ENCODE results near the gene CYLD. TPM values are rescaled to one million over a fixed set of nuclear protein-coding genes. Genes with fewer than 3 reads are reported as not detected.

The CYLD gene
- total RNA-seq, 1 donor = 61.9 TPM

- Histone ChIP-seq H2AFZ (ENCODE audit: low read length) (no peak overlapping the region), H3K27me3 (ENCODE audit: insufficient read depth, low read length) (no peaks in the 10 kb centered on the region), H3K9me3 (ENCODE audit: low read depth, low read length) (no peaks in the 10 kb centered on the region), H3K27ac (ENCODE audit: low read depth, low read length) (no peak overlapping the region), H3K4me1 (ENCODE audit: insufficient read depth, low read length) (no peaks in the 10 kb centered on the region), H3K4me2 (ENCODE audit: insufficient read depth, low read length) (no peak overlapping the region), H4K20me1 (ENCODE audit: insufficient read depth, low read length) (no peaks in the 10 kb centered on the region), H3K4me3 (ENCODE audit: insufficient read depth, low read length) (no peak overlapping the region), H3K36me3 (ENCODE audit: insufficient read depth, low read length) (no peaks in the 10 kb centered on the region), H3K79me2 (ENCODE audit: insufficient read depth, low read length) (no peaks in the 10 kb centered on the region)
- DNase-seq (ENCODE audit: insufficient read length, low spot score, missing footprints) = no peak
- TF ChIP-seq CTCF (IDR thresholded peaks at IDR 0.05; ENCODE audit: extremely low read depth, low read depth, low read length) = no peak
These were observed 19.5 kb upstream of the CYLD start for GRCh38 chr16:50722405-50722737.

GRCh38 chr16:50722960-50723359 lies 18.9 kb upstream of the CYLD start:
- no peak for DNase-seq (ENCODE audit: insufficient read length, low spot score, missing footprints)
- Histone ChIP-seq H3K27me3 (ENCODE audit: insufficient read depth, low read length) (no peaks in the 10 kb centered on the region), H3K79me2 (ENCODE audit: insufficient read depth, low read length) (no peaks in the 10 kb centered on the region), H4K20me1 (ENCODE audit: insufficient read depth, low read length) (no peaks in the 10 kb centered on the region), H3K9me3 (ENCODE audit: low read depth, low read length) (no peaks in the 10 kb centered on the region), H2AFZ (ENCODE audit: low read length) (no peak overlapping the region), H3K4me1 (ENCODE audit: insufficient read depth, low read length) (no peaks in the 10 kb centered on the region), H3K4me2 (ENCODE audit: insufficient read depth, low read length) (no peak overlapping the region), H3K4me3 (ENCODE audit: insufficient read depth, low read length) (no peak overlapping the region), H3K27ac (ENCODE audit: low read depth, low read length) (no peak overlapping the region), H3K36me3 (ENCODE audit: insufficient read depth, low read length) (no peaks in the 10 kb centered on the region)
- TF ChIP-seq CTCF (IDR thresholded peaks at IDR 0.05; ENCODE audit: extremely low read depth, low read depth, low read length) = no peak

- Histone ChIP-seq H3K27ac (ENCODE audit: low read depth, low read length) (no peak overlapping the region), H3K79me2 (ENCODE audit: insufficient read depth, low read length) (no peaks in the 10 kb centered on the region), H3K4me2 (ENCODE audit: insufficient read depth, low read length) (no peak overlapping the region), H3K36me3 (ENCODE audit: insufficient read depth, low read length) (no peaks in the 10 kb centered on the region), H4K20me1 (ENCODE audit: insufficient read depth, low read length) (no peaks in the 10 kb centered on the region), H3K27me3 (ENCODE audit: insufficient read depth, low read length) (no peaks in the 10 kb centered on the region), H3K4me1 (ENCODE audit: insufficient read depth, low read length) (no peaks in the 10 kb centered on the region), H3K4me3 (ENCODE audit: insufficient read depth, low read length) (no peak overlapping the region), H2AFZ (ENCODE audit: low read length) (no peak overlapping the region), H3K9me3 (ENCODE audit: low read depth, low read length) (no peaks in the 10 kb centered on the region)
- no peak for TF ChIP-seq CTCF (IDR thresholded peaks at IDR 0.05; ENCODE audit: extremely low read depth, low read depth, low read length)
- no peak for DNase-seq (ENCODE audit: insufficient read length, low spot score, missing footprints)
These were observed 17.6 kb upstream of the CYLD start for GRCh38 chr16:50724306-50724705.

- Histone ChIP-seq H2AFZ (ENCODE audit: low read length) (no peak overlapping the region), H3K9me3 (ENCODE audit: low read depth, low read length) (no peaks in the 10 kb centered on the region), H3K27ac (ENCODE audit: low read depth, low read length) (no peak overlapping the region), H4K20me1 (ENCODE audit: insufficient read depth, low read length) (no peaks in the 10 kb centered on the region), H3K36me3 (ENCODE audit: insufficient read depth, low read length) (no peaks in the 10 kb centered on the region), H3K79me2 (ENCODE audit: insufficient read depth, low read length) (no peaks in the 10 kb centered on the region), H3K4me1 (ENCODE audit: insufficient read depth, low read length) (no peaks in the 10 kb centered on the region), H3K27me3 (ENCODE audit: insufficient read depth, low read length) (no peaks in the 10 kb centered on the region), H3K4me3 (ENCODE audit: insufficient read depth, low read length) (no peak overlapping the region), H3K4me2 (ENCODE audit: insufficient read depth, low read length) (no peak overlapping the region)
- no peak for DNase-seq (ENCODE audit: insufficient read length, low spot score, missing footprints)
- TF ChIP-seq CTCF (IDR thresholded peaks at IDR 0.05; ENCODE audit: extremely low read depth, low read depth, low read length) = no peak
These were observed 10.5 kb upstream of the CYLD start for GRCh38 chr16:50731130-50731988.

Measured in osteoblast (primary cell).